Left hindlimb (tissue), 1 donor: ENCODE results near the gene RHCE.
"Not testable (repeated sequence)": the region's sequence is repeated elsewhere in the genome, so short reads cannot be mapped to it uniquely, and the experiment has no call there.

Source experiments
- DNase-seq: peaks from one replicate; pipeline ENCODE4 v3.0.0-alpha.2; 2018

Gene RHCE

DNA sequence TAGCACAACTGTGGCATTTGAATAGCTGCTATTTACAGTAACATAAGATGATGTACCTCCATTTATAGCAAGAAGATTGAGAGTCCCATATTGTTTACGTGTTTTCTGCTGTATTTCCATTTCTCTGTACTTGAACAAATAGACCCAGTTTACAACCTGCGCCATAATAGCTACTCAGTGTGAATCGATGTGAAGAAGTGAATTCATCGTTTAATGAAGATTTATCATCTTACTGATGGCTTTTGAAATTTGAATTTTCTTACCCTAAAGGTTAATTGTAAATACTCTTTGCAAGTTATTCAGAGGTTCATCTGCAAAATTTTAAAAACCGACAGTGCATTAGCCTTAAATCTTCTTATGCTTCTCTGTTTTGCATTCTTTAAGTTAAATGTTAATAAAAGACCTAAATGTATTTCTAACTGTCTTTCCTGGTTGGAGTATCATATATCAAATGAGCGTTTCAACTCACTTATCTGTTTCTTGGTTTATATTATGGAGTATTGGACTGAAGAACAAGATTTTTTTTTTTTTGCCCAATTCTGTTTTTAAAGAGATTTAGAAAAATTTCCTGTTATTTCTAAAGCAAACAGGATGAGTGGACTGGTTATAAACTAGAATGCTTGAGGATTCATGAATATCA, 12.2 kb upstream of the RHCE start:
- no peak for DNase-seq

DNA sequence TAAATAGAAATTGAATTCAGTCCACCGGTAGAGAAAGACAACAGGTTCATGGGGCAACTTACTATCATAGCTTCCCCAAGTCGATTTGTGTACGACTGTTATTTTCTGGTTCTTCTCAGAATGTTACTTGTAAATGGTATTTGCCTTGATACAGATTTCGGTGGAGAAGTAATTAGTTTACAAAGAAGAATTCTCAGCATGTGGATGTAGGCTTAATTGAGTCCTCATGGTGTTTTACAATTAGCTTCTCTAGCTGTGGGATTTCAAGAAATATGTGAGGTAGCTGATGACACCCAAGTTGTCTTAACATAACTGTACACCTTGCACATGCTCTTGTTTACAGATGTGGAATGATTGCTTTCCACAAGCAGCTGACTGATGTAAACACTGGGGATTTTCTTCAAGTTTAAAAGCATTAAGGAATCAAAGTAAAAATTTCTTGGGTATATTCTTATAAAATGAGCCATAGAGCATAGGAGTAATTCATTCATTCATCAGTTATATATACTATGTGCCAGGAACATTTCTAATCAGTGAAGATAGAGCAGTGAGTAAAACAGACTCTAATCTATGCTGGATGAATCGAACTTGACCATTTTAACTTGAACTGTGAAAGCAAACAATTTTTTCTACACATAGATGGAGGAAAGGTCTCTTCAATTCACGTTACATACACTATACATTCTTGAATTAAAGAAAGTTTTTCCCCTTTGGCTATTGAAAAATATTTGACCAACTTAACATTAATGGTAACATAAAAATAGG, 11.5 kb upstream of the RHCE start:
- no peak for DNase-seq

DNA sequence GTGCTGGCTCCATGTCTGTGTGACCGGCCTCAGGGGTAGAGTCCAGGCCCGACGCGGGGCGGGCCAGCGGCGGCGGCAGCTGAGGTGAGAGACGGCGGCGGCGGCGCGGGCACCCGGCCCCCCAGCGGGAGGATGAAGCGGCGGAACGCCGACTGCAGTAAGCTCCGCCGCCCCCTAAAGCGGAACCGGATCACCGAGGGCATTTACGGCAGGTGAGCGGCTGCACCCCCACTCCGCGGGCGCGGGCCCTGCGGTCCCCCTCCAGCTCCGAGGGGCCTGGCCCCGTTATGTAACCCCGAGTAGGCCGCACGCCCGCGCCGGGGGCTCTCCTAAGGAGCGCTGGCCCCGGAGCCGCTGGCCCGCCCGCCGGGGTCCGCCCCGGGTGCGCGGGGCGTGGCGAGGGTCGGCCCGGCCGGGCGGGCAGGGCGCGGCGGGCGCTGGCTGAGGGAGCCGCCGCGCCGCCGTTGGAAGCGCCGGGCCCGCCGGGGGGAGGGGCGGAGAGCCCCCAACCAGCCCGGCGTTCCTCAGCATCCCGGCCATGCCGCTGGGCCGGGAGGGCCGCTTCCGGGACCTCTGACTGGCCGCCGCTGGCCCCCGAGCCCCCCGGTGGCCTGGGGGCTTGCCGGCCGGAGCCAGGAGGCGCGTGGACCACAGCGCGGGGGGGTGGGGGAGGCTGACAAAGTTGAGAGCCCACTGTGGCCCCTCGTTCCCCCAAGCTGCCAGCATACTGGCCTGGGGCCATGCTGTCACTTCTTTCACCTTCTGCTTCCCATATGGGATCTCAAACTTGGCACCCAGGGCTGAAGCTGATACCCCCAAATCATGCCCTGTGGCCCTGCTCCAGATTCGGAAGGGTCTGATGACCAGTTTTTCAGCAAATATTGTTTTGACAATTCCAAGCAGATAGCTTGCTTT, 10.6 kb upstream of the RHCE start:
- DNase-seq: peak; percentile 28

DNA sequence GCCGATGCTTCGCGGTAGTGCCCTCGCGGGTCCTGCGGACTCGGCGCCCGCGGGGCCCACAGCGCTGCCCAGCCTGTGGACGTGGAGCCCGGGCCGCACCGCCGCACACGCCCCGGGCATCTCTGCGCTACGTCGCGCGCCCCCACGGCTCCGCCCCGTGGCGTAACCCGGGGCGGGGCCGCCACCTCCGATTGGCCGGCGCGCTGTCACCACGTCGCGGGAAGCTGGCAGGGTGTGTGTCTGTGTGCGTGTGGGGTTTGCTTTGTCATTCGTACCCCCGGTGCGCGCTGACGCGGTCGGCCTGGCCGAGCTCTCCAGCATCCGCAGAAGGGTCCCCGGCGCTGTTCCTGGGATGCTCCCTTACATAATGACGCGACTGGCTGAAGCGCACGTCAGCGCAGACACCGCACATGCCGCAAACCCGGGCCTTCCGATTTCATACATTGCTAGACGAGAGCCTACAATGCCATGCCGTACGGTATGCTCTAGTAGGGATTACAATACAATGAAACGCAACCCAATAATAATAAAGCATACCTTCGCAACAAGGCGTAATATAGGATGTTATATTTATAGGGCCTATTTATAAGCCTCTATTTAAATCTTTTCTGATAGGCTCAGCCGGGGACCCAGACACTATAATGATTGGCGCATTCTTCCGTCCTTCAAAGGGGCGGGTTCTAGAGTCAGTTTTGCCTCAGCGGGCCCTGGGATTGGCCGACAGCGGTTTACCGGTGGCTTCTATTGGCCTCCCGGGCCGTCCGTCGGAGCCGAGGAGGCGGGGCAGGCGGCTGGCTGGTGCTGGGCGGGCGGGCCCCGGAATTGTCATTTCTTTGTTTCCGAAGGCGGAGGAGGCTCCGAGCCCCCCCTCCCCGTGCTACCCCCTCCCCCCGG, 9.7 kb upstream of the RHCE start, which contains the start of gene MACO1:
Gene MACO1 (plus strand): TSS at position 825 of the 894 bp plus-strand sequence. CDS start 202 bp downstream, outside the sequence.
- DNase-seq: peak; percentile 98

DNA sequence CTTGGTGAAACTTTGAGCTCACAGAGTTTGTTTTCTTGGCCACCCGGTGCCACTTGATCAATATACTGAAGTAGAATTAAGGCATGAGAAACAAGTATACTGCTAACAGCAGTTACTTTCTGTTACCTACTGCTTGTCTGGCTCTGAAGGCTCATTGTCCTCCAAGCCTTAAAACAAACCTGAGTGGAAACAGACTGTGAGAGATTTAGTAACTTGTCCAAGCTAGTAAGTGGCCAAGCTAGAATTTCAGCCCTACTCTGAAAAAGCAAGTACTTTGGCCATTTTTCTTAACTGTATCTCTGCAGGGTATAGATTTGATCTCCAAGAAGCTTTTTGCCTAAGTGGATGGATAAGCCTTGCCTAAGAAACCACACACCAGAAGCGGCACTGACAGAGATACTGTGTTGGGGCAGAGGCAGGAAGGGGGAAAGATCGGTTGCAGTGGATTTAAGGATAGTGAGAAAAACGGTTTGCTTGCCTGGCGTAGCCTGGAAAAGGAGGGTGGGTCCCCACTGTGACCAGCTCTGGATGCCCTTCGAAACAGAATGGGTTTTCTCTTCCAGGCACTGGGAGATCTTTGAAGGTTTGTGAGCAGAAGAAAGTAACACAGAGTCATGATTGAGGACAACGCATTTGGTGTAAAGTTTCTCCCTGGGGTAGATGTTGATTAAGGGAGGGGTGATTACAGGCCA, 8.0 kb upstream of the RHCE start:
- no peak for DNase-seq

DNA sequence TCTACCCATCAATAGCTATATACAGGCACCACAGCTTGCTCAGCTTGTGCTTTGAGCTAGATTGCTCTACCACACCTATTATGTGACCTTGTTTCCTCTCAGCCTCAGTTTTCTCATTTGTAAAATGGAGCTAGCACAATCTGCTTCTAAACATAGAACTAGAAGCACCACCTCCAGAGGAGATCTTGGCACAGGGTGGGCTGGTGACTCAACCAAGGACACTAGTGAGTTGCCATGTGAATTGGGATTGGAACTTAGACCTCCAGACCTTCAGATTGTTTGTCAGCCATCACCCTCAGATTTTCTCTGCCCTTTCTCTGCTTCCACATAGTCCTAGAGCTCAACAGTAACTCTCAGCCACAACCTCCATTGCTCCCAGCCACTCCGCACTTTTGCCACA, 7.1 kb upstream of the RHCE start:
- no peak for DNase-seq

DNA sequence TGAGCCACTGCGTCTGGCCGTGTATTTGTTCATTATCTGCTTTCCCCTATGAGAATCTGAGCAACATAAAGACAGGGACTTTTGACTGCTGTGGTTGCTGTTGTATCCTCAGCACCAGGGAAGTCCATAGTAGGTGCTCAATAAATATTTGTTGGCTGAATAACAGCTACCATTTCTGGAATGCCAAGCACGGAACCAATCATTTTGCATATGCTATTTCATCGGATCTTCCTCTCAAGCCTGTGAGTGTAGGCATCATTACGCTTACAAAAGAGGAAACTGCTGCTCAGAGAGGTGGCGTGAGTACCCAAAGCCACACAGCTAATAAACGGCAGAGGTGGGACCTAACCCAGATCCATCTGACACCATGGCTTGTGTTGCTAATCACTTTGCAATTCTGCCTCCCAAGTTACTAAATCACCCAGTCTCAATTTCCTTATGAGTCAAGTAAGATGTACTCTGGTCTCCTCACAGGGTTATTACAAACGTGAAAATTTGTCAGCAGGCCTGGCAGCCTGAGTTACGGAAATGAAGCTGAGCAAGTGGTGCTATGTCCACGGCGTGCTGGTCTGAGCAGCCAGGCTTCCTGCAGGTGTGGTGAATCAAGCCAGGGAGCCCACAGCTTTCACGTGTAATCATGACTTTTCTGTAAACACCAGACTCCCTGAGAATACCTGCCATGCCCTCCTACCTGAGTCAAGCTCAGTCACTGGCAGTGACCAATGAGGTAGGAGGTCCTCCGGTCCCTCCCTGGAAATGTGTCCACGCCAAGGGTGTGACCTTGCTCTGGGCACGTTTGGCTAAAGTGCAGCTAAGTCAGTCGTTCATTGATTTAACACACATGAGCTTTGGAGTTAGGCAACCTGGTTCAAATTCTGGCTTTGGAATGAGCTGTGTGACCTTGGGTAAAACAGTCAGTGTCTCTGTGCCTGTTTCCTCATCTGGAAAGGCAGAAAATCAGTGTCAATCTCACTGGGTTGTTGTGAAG, 4.8 kb upstream of the RHCE start:
- no peak for DNase-seq

DNA sequence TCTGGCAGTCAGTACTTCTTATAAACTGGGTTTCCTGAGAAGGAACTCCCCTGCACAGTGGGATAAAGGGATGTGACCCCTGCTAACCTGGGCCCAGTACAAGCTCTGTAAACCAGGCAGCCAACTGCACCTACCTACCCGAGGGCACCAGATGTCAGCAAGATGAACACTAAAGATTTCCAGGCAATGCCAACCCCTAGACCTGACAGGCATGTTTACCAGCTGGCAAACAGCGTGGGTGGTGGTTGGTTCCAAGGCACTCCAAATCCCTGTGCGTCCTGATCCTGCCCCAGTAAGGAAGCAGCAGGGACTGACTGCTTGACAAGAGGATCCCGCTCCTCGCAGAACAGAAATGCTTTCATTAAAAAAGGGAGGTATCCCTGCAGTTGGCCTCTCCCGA, 2.6 kb upstream of the RHCE start:
- not testable (repeated sequence) for DNase-seq

DNA sequence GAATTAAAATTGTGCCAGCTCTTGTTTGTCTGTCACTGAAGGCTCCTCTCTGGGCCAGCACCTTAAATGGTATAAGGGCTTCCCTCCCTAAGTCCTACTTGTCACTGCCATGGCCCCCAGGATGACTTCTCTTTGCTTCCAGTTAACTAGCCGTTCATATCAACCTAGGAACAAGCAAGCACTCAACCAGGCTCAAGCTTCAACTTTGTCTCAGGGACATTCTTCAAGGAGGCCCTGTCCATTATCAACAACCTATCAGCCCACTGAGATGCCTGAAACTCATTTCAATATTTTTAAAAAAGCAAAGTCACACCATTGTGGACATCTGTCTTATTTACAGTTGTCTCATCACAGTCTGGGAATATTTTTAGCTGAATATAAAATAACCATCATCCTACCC, 1.3 kb downstream of the RHCE start:
- not testable (repeated sequence) for DNase-seq

DNA sequence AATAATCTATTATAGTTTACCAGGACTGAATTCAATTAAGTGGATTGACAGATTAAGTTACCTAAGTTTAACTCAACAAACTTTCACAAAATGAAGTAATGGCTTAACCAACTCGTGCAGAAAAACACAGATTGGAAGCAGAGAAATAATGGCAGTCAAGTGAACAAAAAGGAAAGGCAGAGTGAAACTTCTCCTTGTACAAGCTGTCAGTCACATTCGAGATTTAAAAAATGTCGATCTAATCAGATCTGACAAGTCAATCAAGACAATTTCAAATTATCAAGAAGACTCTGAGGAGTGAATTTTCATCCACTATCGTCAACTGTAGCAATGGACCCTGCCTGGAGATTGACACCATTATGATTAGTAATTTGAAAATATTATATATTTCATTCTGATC, 3.3 kb downstream of the RHCE start:
- not testable (repeated sequence) for DNase-seq

DNA sequence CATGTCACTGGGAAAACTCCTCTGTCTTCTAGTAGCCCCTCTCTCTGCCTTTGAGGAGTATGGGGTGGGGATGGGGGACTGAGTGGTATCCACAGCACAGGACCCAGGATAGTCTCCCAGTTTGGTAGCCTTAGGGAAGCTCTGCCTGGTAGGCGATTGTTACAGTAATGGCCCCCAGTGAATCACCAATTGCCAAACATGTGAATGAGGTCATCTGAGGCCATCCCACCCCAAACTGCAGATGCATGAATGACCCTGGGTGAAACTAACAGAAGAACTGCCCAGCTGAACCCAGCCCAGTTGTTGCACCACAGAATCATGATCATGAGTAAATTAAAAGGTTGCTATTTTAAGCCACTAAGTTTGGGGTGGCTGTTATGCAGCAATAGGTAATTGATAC, 6.0 kb downstream of the RHCE start:
- DNase-seq: not testable (repeated sequence)

DNA sequence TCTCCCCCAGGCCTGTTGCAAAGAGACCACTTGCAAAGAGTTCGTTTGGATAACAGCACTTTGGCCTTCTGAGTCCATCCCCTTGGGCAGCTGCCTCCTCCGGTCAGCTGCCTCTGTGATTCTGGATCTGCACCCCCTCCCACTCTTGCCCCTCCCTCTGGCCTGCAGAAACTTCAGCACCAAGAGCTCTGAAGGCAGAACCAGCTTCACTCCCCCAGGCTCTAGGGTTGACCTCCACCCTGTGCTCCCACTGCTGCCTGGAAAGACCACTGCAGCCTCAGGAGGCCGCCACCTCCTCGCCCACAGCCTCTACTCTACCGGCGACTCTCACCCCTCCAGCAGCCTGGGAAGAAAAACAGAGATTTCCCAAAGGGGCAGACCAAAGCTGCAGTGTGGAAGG, 6.5 kb downstream of the RHCE start:
- not testable (repeated sequence) for DNase-seq

DNA sequence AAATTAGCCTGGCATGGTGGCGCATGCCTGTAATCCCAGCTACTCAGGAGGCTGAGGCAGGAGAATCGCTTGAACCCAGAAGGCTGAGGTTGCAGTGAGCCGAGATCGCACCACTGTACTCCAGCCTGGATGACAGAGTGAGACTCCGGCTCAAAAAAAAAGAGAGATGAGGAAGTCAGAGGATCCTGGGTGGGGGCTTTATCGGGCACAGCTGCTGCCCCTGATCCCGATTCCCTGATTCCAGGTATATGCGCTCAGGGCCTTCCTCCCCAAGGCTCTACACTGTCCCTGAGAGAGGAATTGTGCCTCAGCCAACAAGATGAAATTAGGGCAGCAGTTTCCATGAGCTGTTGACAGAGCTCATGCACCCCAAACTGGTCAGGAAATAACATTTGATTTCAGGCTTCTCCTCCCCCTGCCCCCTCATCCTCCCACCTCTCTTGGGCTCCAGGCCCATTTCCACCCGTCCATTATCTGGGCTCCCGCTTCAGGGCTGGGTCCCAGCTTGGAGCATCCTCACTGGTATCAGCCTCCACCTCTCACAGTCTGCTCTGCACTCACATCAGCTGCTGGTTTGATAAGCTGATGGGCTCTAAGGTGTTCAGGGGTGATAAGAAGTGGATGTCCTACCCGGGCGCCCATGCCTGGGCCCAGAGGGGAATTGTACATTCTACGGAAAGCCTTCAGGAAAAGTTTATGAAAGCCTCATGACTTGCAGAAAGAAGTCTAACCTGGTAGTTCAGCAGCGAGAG, 7.6 kb downstream of the RHCE start:
- DNase-seq: not testable (repeated sequence)

DNA sequence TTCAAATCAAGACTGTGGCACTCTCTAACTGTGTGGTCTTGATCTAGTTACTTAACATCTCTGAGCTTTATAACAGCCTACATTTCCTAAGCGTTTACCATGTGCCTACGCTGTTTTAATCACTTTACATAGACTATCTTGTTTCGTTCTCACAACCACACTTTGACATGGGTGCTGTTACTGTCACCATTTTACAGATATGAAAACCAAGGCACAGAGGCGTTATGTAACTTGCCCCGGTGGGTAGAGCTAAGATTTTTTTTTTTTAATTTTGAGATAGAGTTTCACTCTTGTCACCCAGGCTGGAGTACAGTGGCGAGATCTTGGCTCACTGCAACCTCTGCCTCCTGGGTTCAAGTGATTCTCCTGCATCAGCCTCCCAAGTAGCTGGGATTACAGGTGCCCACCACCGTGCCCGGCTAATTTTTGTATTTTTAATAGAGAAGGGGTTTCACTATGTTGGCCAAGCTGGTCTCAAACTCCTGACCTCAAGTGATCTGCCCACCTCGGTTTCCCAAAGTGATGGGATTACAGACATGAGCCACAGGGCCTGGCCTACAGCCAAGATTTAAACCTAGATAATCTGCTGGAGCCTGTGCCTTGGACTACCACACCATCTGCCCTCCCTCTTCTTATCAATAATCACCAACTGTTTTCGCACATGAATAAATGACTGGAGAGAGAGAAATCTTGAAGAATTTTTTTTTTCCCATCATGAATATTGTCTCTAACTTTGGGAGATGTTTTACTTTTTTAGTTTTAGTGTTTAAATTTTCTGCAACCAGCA, 10.8 kb downstream of the RHCE start:
- DNase-seq: not testable (repeated sequence)

DNA sequence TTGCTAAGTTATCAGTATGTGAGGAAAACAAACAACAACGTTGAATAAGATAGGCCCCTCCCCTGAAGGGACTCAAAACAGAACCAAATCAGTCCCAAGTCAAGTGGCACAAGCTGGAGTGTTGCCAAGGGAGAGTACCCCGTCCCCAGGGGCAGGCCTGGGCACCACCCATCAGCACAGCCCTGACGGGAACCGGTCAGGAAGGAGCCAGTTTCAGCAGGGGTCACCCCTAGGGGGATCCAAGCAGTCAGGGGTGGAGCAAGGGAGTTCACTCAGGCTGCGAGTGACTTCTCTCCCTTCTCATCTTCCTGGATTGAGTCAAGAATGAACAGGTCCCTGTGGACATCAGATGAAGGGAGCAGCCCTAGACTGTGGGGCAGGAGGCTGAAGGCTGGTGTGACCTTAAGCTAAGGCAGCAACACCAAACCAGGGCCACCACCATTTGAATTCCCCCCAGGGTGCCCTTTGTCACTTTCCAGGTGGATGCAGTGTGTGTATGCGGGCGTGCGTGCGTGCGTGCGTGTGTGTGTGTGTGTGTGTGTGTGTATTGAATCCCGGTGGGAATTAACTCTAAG, 14.8 kb downstream of the RHCE start:
- not testable (repeated sequence) for DNase-seq

DNA sequence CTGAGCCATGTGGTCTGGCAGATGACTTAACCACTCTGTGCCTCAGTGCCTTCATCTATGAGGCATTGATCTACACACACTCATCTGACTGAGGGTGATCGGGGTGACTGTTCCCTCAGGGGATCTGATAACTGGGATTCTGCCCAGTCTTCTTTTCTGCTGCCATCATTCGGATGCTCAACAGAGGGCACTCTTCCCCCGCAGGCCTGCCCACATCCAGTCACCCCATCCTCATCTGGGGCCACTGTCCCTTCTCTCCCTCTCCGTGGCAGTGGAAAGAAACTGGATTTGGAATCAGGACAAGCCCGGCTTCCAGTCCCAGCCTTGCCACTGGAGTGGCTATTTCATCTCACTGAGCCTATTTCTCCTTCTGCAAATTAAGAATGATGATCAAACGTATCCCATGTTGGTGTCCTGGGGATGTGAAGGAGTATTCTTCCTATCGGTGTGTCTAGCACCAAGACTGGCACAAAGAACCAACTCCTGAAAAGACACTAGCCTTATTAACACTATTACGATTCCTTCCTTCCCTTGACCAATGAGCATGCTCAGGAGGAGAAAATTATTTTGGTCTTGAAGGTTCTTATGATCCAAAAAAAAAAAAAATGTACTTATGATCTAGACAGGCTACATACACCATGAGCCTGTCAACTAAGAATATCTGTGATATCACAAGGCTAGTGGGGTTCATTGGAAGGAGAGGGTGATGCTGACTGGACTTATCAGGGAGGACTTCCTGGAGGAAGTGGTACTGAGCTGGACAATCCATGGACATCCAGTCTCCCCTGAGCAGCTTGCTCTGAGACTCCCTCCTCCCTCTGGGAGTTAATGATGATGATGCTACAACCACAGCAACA, 17.4 kb downstream of the RHCE start:
- not testable (repeated sequence) for DNase-seq

DNA sequence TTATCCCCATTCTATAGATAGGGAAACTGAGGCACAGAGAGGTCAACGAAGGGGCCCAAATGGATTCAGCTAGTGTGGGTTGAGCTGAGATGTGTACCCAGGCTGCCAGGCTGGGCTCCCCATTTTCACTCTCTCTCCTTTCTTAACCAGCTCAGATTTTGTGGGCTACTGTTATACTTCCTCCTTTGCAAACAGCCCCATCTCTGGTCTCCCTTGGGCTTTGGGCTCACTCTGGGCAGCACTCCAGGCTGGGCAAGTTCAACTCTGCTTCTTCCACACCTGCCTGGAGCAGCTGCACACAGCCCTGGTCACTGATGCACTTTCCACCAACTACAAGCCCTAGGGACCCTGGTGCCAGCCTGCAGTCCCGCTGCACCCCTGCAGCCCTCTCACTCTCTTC, 22.5 kb downstream of the RHCE start:
- DNase-seq: not testable (repeated sequence)
